K562 (cell line): ENCODE data around the gene LARP7. TPM values are rescaled to one million over a fixed set of nuclear protein-coding genes. Genes with fewer than 3 reads are reported as not detected.

Experiments
- CBX3 ChIP-seq, 2 experiments: IDR thresholded peaks; 1 replicate in 1 of 2; 2 replicates in 1 of 2; pipeline ENCODE4 v1.6.1; 2012; ENCODE audit warnings: inconsistent platforms in 2 of 2, low read length in 2 of 2, borderline replicate concordance in 1 of 2, control low read depth in 1 of 2
- CHAMP1 ChIP-seq: fragments of 450-650 bp; IDR thresholded peaks from 2 replicates; pipeline ENCODE4 v1.6.1; 2016; ENCODE audit warnings: mild to moderate bottlenecking
- CHD7 ChIP-seq: fragments of 200-600 bp; sonication (generic); IDR thresholded peaks from one replicate; pipeline ENCODE4 v1.6.1; 2012; ENCODE audit warnings: mild to moderate bottlenecking, low read depth, low read length, inconsistent platforms
- FOXJ3 ChIP-seq: sonication (generic); formaldehyde crosslinking; IDR thresholded peaks from 2 replicates; pipeline ENCODE4 v1.4.0; 2020; ENCODE audit warnings: mild to moderate bottlenecking, missing genetic modification reagents
- HNRNPH1 ChIP-seq: fragments of 200-400 bp; formaldehyde crosslinking; optimal IDR thresholded peaks from 2 replicates; pipeline ENCODE3; 2017; ENCODE audit warnings: low read depth, mild to moderate bottlenecking, low read length, moderate library complexity
- MCM7 ChIP-seq, 2 experiments: fragments of 450-650 bp; IDR thresholded peaks; 2 replicates each; pipeline ENCODE4 v1.6.1; 2016 to 2018
- MYBL2 ChIP-seq, 2 experiments: fragments of 450-650 bp in 1 of 2; sonication (generic) in 1 of 2; formaldehyde crosslinking in 1 of 2; IDR thresholded peaks; 2 replicates each; pipeline versions ENCODE4 v1.6.1 to v1.8.1; 2017 to 2022; ENCODE audit warnings: borderline replicate concordance in 1 of 2, inconsistent platforms in 1 of 2, low read depth in 1 of 2, mild to moderate bottlenecking in 1 of 2, missing genetic modification reagents in 1 of 2, moderate library complexity in 1 of 2
- NFE2L1 ChIP-seq: fragments of 450-650 bp; IDR thresholded peaks from 2 replicates; pipeline ENCODE4 v1.6.1; 2016; ENCODE audit warnings: missing genetic modification characterization, low read depth, mild to moderate bottlenecking, missing compliant biosample characterization, moderate library complexity, borderline replicate concordance
- polyA plus RNA-seq, 8 experiments: library from polyadenylated mRNA; depleted of rRNA in 4 of 8; stranded (reverse) in 5 of 8; unstranded in 3 of 8; fragments of >200 nt; fragmentation: Nextera tagmentation in 2 of 8; fragmentation: Illumina TruSeq in 1 of 8; extraction: Ambion mirVana in 2 of 8; extraction: Trizol in 1 of 8; gene quantifications; 2 replicates each; pipeline versions ENCODE4 v1.2.1 to v1.2.3, GENCODE V29; 2011 to 2014; ENCODE audit warnings: inconsistent platforms in 1 of 8, missing spikeins in 1 of 8
- total RNA-seq, 7 experiments: library from RNA; depleted of rRNA in 6 of 7; stranded (reverse); fragments of >200 nt in 6 of 7; fragmentation: Illumina TruSeq in 2 of 7; extraction: Trizol in 2 of 7; gene quantifications; 2 replicates each; pipeline versions ENCODE4 v1.2.1 to v1.2.3, GENCODE V29; 2011 to 2021; ENCODE audit warnings: low replicate concordance in 1 of 7

The LARP7 gene
- total and polyA plus RNA-seq, 9 of the 15 experiments (the other 6 are each of a cell fraction or from before 2014, with no cell fraction given) = 30.1 to 76.9 (median 56.0) TPM

DNA sequence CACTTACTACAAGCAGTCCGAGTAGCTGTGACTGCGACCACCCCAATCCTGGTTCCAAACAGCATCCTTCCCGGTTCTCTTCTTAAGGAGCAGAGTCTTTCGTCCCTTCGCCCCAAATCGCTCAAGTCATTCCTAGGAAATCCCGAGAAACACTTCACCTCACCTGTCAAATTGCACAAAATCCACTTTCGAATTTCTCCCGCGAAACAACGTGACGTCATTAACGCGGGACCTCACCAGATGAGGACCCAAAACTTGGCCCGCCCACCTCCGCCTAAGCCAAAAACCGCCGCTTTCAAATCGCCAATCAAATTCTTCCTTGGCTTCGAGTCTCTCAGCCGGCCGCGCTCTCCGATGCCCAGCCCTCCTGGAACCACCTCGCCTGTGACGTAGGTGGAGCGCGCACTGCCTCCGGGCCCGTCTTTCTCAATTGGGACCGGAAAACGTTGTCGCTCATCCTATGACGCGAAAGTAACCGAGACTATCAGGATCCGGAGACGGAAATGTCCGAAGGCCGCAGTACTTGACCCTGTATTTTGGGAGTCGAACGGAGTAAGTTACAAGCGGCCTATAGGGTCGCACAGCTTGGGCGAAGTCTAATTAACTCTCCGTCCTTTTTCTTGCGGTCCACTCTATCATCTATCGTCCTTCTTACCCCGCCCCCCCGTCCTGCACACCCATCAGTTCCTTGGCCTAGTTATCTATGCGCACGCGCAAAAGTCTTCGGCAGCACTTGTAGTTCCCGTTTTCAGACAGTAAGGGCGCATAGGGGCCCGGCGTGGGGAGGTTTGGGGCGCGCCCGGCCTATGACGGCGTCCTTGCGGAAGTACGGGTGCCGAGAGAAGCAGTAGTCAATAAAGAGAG is at the start of gene LARP7, which contains the start of gene ZGRF1 (continued):
- TF ChIP-seq CBX3 (IDR thresholded peaks at IDR 0.05; ENCODE audit: borderline replicate concordance in 1 of 2, low read length in 2 of 2) = no peak; a peak in 1 of 3 replicates
- peak; percentile 91 for TF ChIP-seq MYBL2 (IDR thresholded peaks at IDR 0.05; ENCODE audit: low read depth)
- TF ChIP-seq MYBL2 (CRISPR knock-in tag; IDR thresholded peaks at IDR 0.05; ENCODE audit: borderline replicate concordance) = no peak
- TF ChIP-seq MCM7 (IDR thresholded peaks at IDR 0.05) = no peak
- TF ChIP-seq FOXJ3 (CRISPR knock-in tag) = no peak
- no peak for TF ChIP-seq NFE2L1 (tag)
- no peak for TF ChIP-seq CHD7
- no peak for TF ChIP-seq HNRNPH1
- TF ChIP-seq CHAMP1 = peak; percentile 79
